CD14-positive monocyte (primary cell): ENCODE results near the gene ZDHHC11B. TPM values are rescaled to one million over a fixed set of nuclear protein-coding genes. Genes with fewer than 3 reads are reported as not detected.

ENCODE experiments used
- DNase-seq, 3 donors: peaks; one replicate each; pipeline ENCODE4 v3.0.0-alpha.2; 2011 to 2022
- H2AFZ ChIP-seq: 2 replicates; pipeline ENCODE4 v1.6.0; 2012; ENCODE audit warnings: mild to moderate bottlenecking, low read depth, low read length, inconsistent platforms; ENCODE audit not compliant: insufficient read depth, poor library complexity, severe bottlenecking
- H3K27ac ChIP-seq, 2 donors: 1 replicate in 1 of 2; 2 replicates in 1 of 2; pipeline ENCODE4 v1.5.1; 2012 to 2013; ENCODE audit warnings: low read length in 2 of 2, control low read depth in 1 of 2, inconsistent platforms in 1 of 2, low read depth in 1 of 2, mild to moderate bottlenecking in 1 of 2
- H3K27me3 ChIP-seq, 2 donors: one replicate each; pipeline versions ENCODE4 v1.6.0 to v1.6.1; 2011 to 2013; ENCODE audit warnings: low read length in 2 of 2; ENCODE audit not compliant: control insufficient read depth in 2 of 2, insufficient read depth in 2 of 2
- H3K36me3 ChIP-seq, 2 donors: replicated peaks in 1 of 2; 1 replicate in 1 of 2; 2 replicates in 1 of 2; pipeline versions ENCODE4 v1.5.1 to v1.6.1; 2012 to 2013; ENCODE audit warnings: low read length in 2 of 2, control low read depth in 1 of 2, inconsistent platforms in 1 of 2, mild to moderate bottlenecking in 1 of 2; ENCODE audit not compliant: insufficient read depth in 2 of 2, control insufficient read depth in 1 of 2
- H3K4me1 ChIP-seq, 2 donors: 1 replicate in 1 of 2; 2 replicates in 1 of 2; pipeline versions ENCODE4 v1.5.1 to v1.6.1; 2012 to 2013; ENCODE audit warnings: low read length in 2 of 2, control low read depth in 1 of 2, inconsistent platforms in 1 of 2, mild to moderate bottlenecking in 1 of 2, moderate library complexity in 1 of 2; ENCODE audit not compliant: insufficient read depth in 2 of 2, control insufficient read depth in 1 of 2
- H3K4me2 ChIP-seq: replicated peaks from 2 replicates; pipeline ENCODE3; 2012; ENCODE audit warnings: low read length, moderate library complexity, mild to moderate bottlenecking; ENCODE audit not compliant: poor library complexity, severe bottlenecking; ENCODE audit errors: extremely low read depth
- H3K4me3 ChIP-seq, 3 experiments: fragments of 200-600 bp in 1 of 3; sonication (generic) in 1 of 3; replicated peaks in 1 of 3; 1 replicate in 2 of 3; 2 replicates in 1 of 3; pipeline ENCODE4 v1.5.1; 2011 to 2013; ENCODE audit warnings: low read length in 3 of 3, mild to moderate bottlenecking in 3 of 3, control low read depth in 2 of 3, low read depth in 2 of 3, inconsistent platforms in 1 of 3, moderate library complexity in 1 of 3
- H3K79me2 ChIP-seq: 2 replicates; pipeline ENCODE4 v1.6.0; 2012; ENCODE audit warnings: mild to moderate bottlenecking, control low read depth, inconsistent platforms, low read length, moderate library complexity; ENCODE audit not compliant: insufficient read depth
- H3K9ac ChIP-seq: 2 replicates; pipeline ENCODE4 v1.6.0; 2017; ENCODE audit warnings: low read length, mild to moderate bottlenecking; ENCODE audit not compliant: insufficient read depth, poor library complexity, severe bottlenecking
- H3K9me3 ChIP-seq, 2 donors: replicated peaks in 1 of 2; 1 replicate in 1 of 2; 2 replicates in 1 of 2; pipeline versions ENCODE4 v1.5.1 to v1.6.1; 2012 to 2013; ENCODE audit warnings: low read length in 2 of 2, control low read depth in 1 of 2; ENCODE audit not compliant: control insufficient read depth in 1 of 2, insufficient read depth in 1 of 2
- H4K20me1 ChIP-seq: 2 replicates; pipeline ENCODE4 v1.6.0; 2012; ENCODE audit warnings: mild to moderate bottlenecking, low read length, control low read depth, moderate library complexity; ENCODE audit not compliant: insufficient read depth
- H3K27ac Mint-ChIP-seq, 7 donors: one replicate each; pipeline ENCODE4 v1.8.0; 2020; ENCODE audit warnings: mild to moderate bottlenecking in 7 of 7, mixed read lengths in 7 of 7, moderate library complexity in 6 of 7, inconsistent platforms in 2 of 7
- H3K27me3 Mint-ChIP-seq, 3 donors: one replicate each; pipeline ENCODE4 v1.8.0; 2021 to 2022; ENCODE audit warnings: low read depth in 3 of 3, mild to moderate bottlenecking in 3 of 3, mixed read lengths in 3 of 3, moderate library complexity in 3 of 3, inconsistent platforms in 1 of 3
- H3K36me3 Mint-ChIP-seq, 2 donors: one replicate each; pipeline ENCODE4 v1.8.0; 2020; ENCODE audit warnings: mixed read lengths in 2 of 2, inconsistent platforms in 1 of 2, mild to moderate bottlenecking in 1 of 2
- H3K4me1 Mint-ChIP-seq: one replicate; pipeline ENCODE4 v1.8.0; 2020; ENCODE audit warnings: mild to moderate bottlenecking, mixed read lengths
- H3K4me3 Mint-ChIP-seq, 2 donors: one replicate each; pipeline ENCODE4 v1.8.0; 2020; ENCODE audit warnings: mild to moderate bottlenecking in 2 of 2, mixed read lengths in 2 of 2, moderate library complexity in 1 of 2
- H3K9me3 Mint-ChIP-seq, 7 donors: one replicate each; pipeline ENCODE4 v1.8.0; 2020 to 2022; ENCODE audit warnings: mixed read lengths in 7 of 7, mild to moderate bottlenecking in 6 of 7, moderate library complexity in 6 of 7, inconsistent platforms in 2 of 7
- CTCF ChIP-seq: fragments of 200-600 bp; IDR thresholded peaks from one replicate; pipeline ENCODE4 v1.8.0; 2022; ENCODE audit warnings: antibody characterized with exemption, mild to moderate bottlenecking
- WGBS: methylation state at CpG from one replicate; pipeline ENCODE4 v1.1.5; 2013; ENCODE audit warnings: missing lambda C conversion rate; ENCODE audit not compliant: insufficient coverage; 5-methylcytosine and 5-hydroxymethylcytosine counted together
- intact Hi-C, 2 donors: fragments of 100-400 bp; cut with micrococcal nuclease; formaldehyde crosslinking; loops; one replicate each; pipeline versions ENCODE4 v1.15.0 to v1.15.1; 2023
- polyA plus RNA-seq, 3 donors: library from polyadenylated mRNA; depleted of rRNA in 1 of 3; unstranded in 2 of 3; stranded (reverse) in 1 of 3; fragments of 300-500 nt in 2 of 3; fragments of >200 nt in 1 of 3; fragmentation: Illumina TruSeq in 2 of 3; gene quantifications; 1 replicate in 2 of 3; 2 replicates in 1 of 3; pipeline ENCODE4 v1.2.3, GENCODE V29; 2012 to 2021

Gene ZDHHC11B
- polyA plus RNA-seq, 3 donors: not detected

- no peaks in the 10 kb centered on the region for H3K27me3 ChIP-seq
- no peak for TF ChIP-seq CTCF
- H3K79me2 ChIP-seq: no peaks in the 10 kb centered on the region
- 95% methylated on average over 31 of the region's 36 CpGs for WGBS
- Mint-ChIP-seq H3K36me3 (no peaks in the 10 kb centered on the region), H3K4me3 (no peak overlapping the region), H3K9me3 (peaks cover 0 to 3% (median 0%) of the 10 kb centered on the region in 7 donors), H3K4me1 (no peaks in the 10 kb centered on the region), H3K27ac (no peak overlapping the region), H3K27me3 (peaks cover 4% of the 10 kb centered on the region in 3 donors)
- DNase-seq: no peak
- no peaks in the 10 kb centered on the region for H3K4me1 ChIP-seq
- no peak overlapping the region for H2AFZ ChIP-seq
- intact Hi-C loops: loop anchor here in 1 of 2 donors (2.0 kb wide), 1 partner anchor 95 kb away; no protein-coding TSS in a partner anchor
- no peak overlapping the region for H3K4me2 ChIP-seq
- no peak overlapping the region for H3K4me3 ChIP-seq
- H3K36me3 ChIP-seq: no peaks in the 10 kb centered on the region
- H3K9ac ChIP-seq: no peak overlapping the region
- H3K9me3 ChIP-seq: no peaks in the 10 kb centered on the region
- no peaks in the 10 kb centered on the region for H4K20me1 ChIP-seq
- H3K27ac ChIP-seq: no peak overlapping the region
These were observed 6.8 kb downstream of the ZDHHC11B start for GRCh38 chr5:777756-778161.

- Histone ChIP-seq H3K9me3 (no peaks in the 10 kb centered on the region), H3K4me2 (no peak overlapping the region), H3K27ac (no peak overlapping the region), H3K4me1 (no peaks in the 10 kb centered on the region), H2AFZ (no peak overlapping the region), H3K79me2 (no peaks in the 10 kb centered on the region), H4K20me1 (no peaks in the 10 kb centered on the region), H3K36me3 (no peaks in the 10 kb centered on the region), H3K9ac (no peak overlapping the region), H3K27me3 (no peaks in the 10 kb centered on the region), H3K4me3 (no peak overlapping the region)
- no peak for TF ChIP-seq CTCF
- Mint-ChIP-seq H3K27ac (no peak overlapping the region), H3K36me3 (no peaks in the 10 kb centered on the region), H3K9me3 (peaks cover 0 to 3% (median 0%) of the 10 kb centered on the region in 7 donors), H3K4me1 (no peaks in the 10 kb centered on the region), H3K4me3 (no peak overlapping the region), H3K27me3 (peaks cover 4% of the 10 kb centered on the region in 3 donors)
- 92% methylated on average over 36 of the region's 42 CpGs for WGBS
- intact Hi-C loops: loop anchor here in 1 of 2 donors (2.0 kb wide), 1 partner anchor 94 kb away; no protein-coding TSS in a partner anchor
- DNase-seq: no peak
These were observed 7.4 kb downstream of the ZDHHC11B start for GRCh38 chr5:776862-777711.
